ENCODE measurements around the gene SECISBP2L. TPM values are rescaled to one million over a fixed set of nuclear protein-coding genes. Genes with fewer than 3 reads are reported as not detected.

The SECISBP2L gene
- total and polyA plus RNA-seq, 4 donors, result 16.2 to 678 (median 51.7) TPM

GRCh38 chr15:48968066-48968465 lies 78.2 kb downstream of the SECISBP2L start:
- H3K36me3 ChIP-seq (ENCODE audit: control insufficient read depth in 4 of 4, insufficient read depth in 4 of 4, low read length in 4 of 4), result no peaks in the 10 kb centered on the region
- no peak overlapping the region for H3K9ac ChIP-seq (ENCODE audit: insufficient read depth in 1 of 2, low read length in 2 of 2)
- no peak overlapping the region for H3K4me3 ChIP-seq
- H3K4me1 ChIP-seq (ENCODE audit: control insufficient read depth in 5 of 5, insufficient read depth in 5 of 5, low read length in 5 of 5), result peaks cover 0 to 9% (median 2%) of the 10 kb centered on the region in 5 donors
- peaks cover 0 to 15% (median 0%) of the 10 kb centered on the region in 3 donors for H3K27me3 ChIP-seq (ENCODE audit: control insufficient read depth in 3 of 3, insufficient read depth in 3 of 3, low read length in 2 of 3)
- no peaks in the 10 kb centered on the region for H3K9me3 ChIP-seq (ENCODE audit: control insufficient read depth in 4 of 4, insufficient read depth in 3 of 4, low read length in 3 of 4)
- H3K27ac ChIP-seq (ENCODE audit: low read depth in 1 of 2, low read length in 1 of 2), result no peak overlapping the region
- 94 to 99% methylated on average over 4 of the region's 4 CpGs for WGBS, 2 donors
- TF ChIP-seq CTCF (IDR thresholded peaks at IDR 0.05; ENCODE audit: control extremely low read depth, extremely low read depth), result no peak
- DNase-seq (no peak), ATAC-seq (ENCODE audit: insufficient read depth, low FRiP score) (no peak)

- no peak for TF ChIP-seq CTCF (IDR thresholded peaks at IDR 0.05; ENCODE audit: control extremely low read depth, extremely low read depth)
- ATAC-seq (ENCODE audit: insufficient read depth, low FRiP score), result no peak
- no peak for DNase-seq
These were observed 78.9 kb downstream of the SECISBP2L start for GRCh38 chr15:48967336-48967735.

GRCh38 chr15:48966595-48967301 lies 79.5 kb downstream of the SECISBP2L start:
- Histone ChIP-seq H3K27ac (ENCODE audit: low read depth in 1 of 2, low read length in 1 of 2) (no peak overlapping the region), H3K4me1 (ENCODE audit: control insufficient read depth in 5 of 5, insufficient read depth in 5 of 5, low read length in 5 of 5) (peaks cover 0 to 16% (median 5%) of the 10 kb centered on the region in 5 donors), H3K27me3 (ENCODE audit: control insufficient read depth in 3 of 3, insufficient read depth in 3 of 3, low read length in 2 of 3) (peaks cover 0 to 18% (median 0%) of the 10 kb centered on the region in 3 donors), H3K9ac (ENCODE audit: insufficient read depth in 1 of 2, low read length in 2 of 2) (no peak overlapping the region), H3K4me3 (no peak overlapping the region), H3K9me3 (ENCODE audit: control insufficient read depth in 4 of 4, insufficient read depth in 3 of 4, low read length in 3 of 4) (no peaks in the 10 kb centered on the region), H3K36me3 (ENCODE audit: control insufficient read depth in 4 of 4, insufficient read depth in 4 of 4, low read length in 4 of 4) (no peaks in the 10 kb centered on the region)
- ATAC-seq (ENCODE audit: insufficient read depth, low FRiP score) (no peak), DNase-seq (no peak)
- whole genome bisulfite sequencing, 2 donors, result 54 to 63% methylated on average over 2 of the region's 2 CpGs
- no peak for TF ChIP-seq CTCF (IDR thresholded peaks at IDR 0.05; ENCODE audit: control extremely low read depth, extremely low read depth)

More at GRCh38 chr15:48967336-48967735, 78.9 kb downstream of the SECISBP2L start:
- peaks cover 0 to 16% (median 5%) of the 10 kb centered on the region in 5 donors for H3K4me1 ChIP-seq (ENCODE audit: control insufficient read depth in 5 of 5, insufficient read depth in 5 of 5, low read length in 5 of 5)
- H3K4me3 ChIP-seq, result no peak overlapping the region
- H3K9ac ChIP-seq (ENCODE audit: insufficient read depth in 1 of 2, low read length in 2 of 2), result no peak overlapping the region
- H3K27ac ChIP-seq (ENCODE audit: low read depth in 1 of 2, low read length in 1 of 2), result no peak overlapping the region
- no peaks in the 10 kb centered on the region for H3K9me3 ChIP-seq (ENCODE audit: control insufficient read depth in 4 of 4, insufficient read depth in 3 of 4, low read length in 3 of 4)
- no peaks in the 10 kb centered on the region for H3K36me3 ChIP-seq (ENCODE audit: control insufficient read depth in 4 of 4, insufficient read depth in 4 of 4, low read length in 4 of 4)
- H3K27me3 ChIP-seq (ENCODE audit: control insufficient read depth in 3 of 3, insufficient read depth in 3 of 3, low read length in 2 of 3), result peaks cover 0 to 16% (median 0%) of the 10 kb centered on the region in 3 donors

All from lung (tissue), 12 donors.